ENCODE data around the gene HLA-DMA.
A peak's percentile ranks its signal among the peaks of the same experiment; 100 is the strongest.

Gene HLA-DMA

GRCh38 chr6:32968867-32969684, 16.2 kb upstream of the HLA-DMA start:
- H3K27ac ChIP-seq: peak overlapping the region; percentile 100
- TF ChIP-seq CTCF (conservative IDR thresholded peaks at IDR 0.05): no peak

- peak within 1 kb of the TSS; percentile 100 for H3K27ac ChIP-seq
- TF ChIP-seq CTCF (conservative IDR thresholded peaks at IDR 0.05): no peak
These were observed 15.4 kb upstream of the HLA-DMA start, which contains the start of gene BRD2 for GRCh38 chr6:32968093-32968866. TSS of gene BRD2 (plus strand) at chr6:32968594. CDS start at chr6:32972899, 4,305 bp downstream.

GRCh38 chr6:32967151-32968091, 14.5 kb upstream of the HLA-DMA start:
- peak; percentile 73 for TF ChIP-seq CTCF (conservative IDR thresholded peaks at IDR 0.05)
- peak overlapping the region; percentile 100 for H3K27ac ChIP-seq

- peak overlapping the region; percentile 100 for H3K27ac ChIP-seq
- no peak for TF ChIP-seq CTCF (conservative IDR thresholded peaks at IDR 0.05)
These were observed 11.9 kb upstream of the HLA-DMA start for GRCh38 chr6:32964776-32965175.

GRCh38 chr6:32963866-32964265, 11.0 kb upstream of the HLA-DMA start:
- H3K27ac ChIP-seq: peak overlapping the region; percentile 100
- no peak for TF ChIP-seq CTCF (conservative IDR thresholded peaks at IDR 0.05)

- no peak overlapping the region for H3K27ac ChIP-seq
- no peak for TF ChIP-seq CTCF (conservative IDR thresholded peaks at IDR 0.05)
These were observed 9.4 kb upstream of the HLA-DMA start for GRCh38 chr6:32962213-32962826.

Data from VCaP (cell line).